Bladder microvascular endothelial cell (primary cell): Measurements from ENCODE around the gene STRBP. TPM values are rescaled to one million over a fixed set of nuclear protein-coding genes. Genes with fewer than 3 reads are reported as not detected.

Experiments
- total RNA-seq: library from RNA; depleted of rRNA; stranded (reverse); fragments of >200 nt; gene quantifications from 2 replicates; pipeline ENCODE4 v1.2.3, GENCODE V29; 2014

The STRBP gene
- 5.5 and 12.5 TPM in 2 replicates for total RNA-seq

GRCh38 chr9:123268465-123269259 is at the start of gene STRBP:
TSS of gene STRBP (minus strand) at chr9:123268586. CDS start at chr9:123184134, 84,452 bp downstream.

Other genes starting within 250 kb of the STRBP start
- 0.16 and 3.8 TPM in 2 replicates for gene GPR21, start 234.9 kb downstream of the STRBP start, total RNA-seq
- not detected in 2 replicates for gene CRB2, start 87.6 kb upstream of the STRBP start, total RNA-seq